GM12878 (cell line): ENCODE measurements around the gene GLB1L. TPM values are rescaled to one million over a fixed set of nuclear protein-coding genes. Genes with fewer than 3 reads are reported as not detected.

Source experiments
- CBX3 ChIP-seq: fragments of 200-600 bp; sonication (generic); IDR thresholded peaks from 2 replicates; pipeline ENCODE4 v1.6.1; 2016; ENCODE audit warnings: low read depth, borderline replicate concordance
- CUX1 ChIP-seq: IDR thresholded peaks from 2 replicates; pipeline ENCODE4 v1.6.1; 2012; ENCODE audit warnings: improper control_type of control experiment, low read depth, low read length; ENCODE audit not compliant: insufficient replicate concordance
- E2F8 ChIP-seq: fragments of 450-650 bp; IDR thresholded peaks from 2 replicates; pipeline ENCODE4 v1.6.1; 2018; ENCODE audit warnings: mild to moderate bottlenecking, low read depth, moderate library complexity; ENCODE audit not compliant: partially characterized antibody
- E4F1 ChIP-seq: fragments of 450-650 bp; IDR thresholded peaks from 2 replicates; pipeline ENCODE4 v1.6.1; 2018; ENCODE audit warnings: borderline replicate concordance, mild to moderate bottlenecking; ENCODE audit not compliant: partially characterized antibody
- HDGF ChIP-seq: fragments of 450-650 bp; IDR thresholded peaks from 2 replicates; pipeline ENCODE4 v1.6.1; 2016; ENCODE audit warnings: antibody characterized with exemption
- KAT2A ChIP-seq: conservative IDR thresholded peaks from 2 replicates; pipeline ENCODE4 v1.6.1; 2011; ENCODE audit warnings: low read depth, low read length; ENCODE audit not compliant: control insufficient read depth
- MEF2A ChIP-seq: IDR thresholded peaks from 2 replicates; pipeline ENCODE4 v1.6.1; 2011; ENCODE audit warnings: low read depth, mild to moderate bottlenecking, low read length, moderate library complexity; ENCODE audit not compliant: insufficient read depth
- MTA3 ChIP-seq: IDR thresholded peaks from 2 replicates; pipeline ENCODE4 v1.6.1; 2012; ENCODE audit warnings: low read length, inconsistent platforms, borderline replicate concordance
- MYB ChIP-seq: fragments of 150-350 bp; IDR thresholded peaks from 2 replicates; pipeline ENCODE4 v1.6.1; 2014; ENCODE audit warnings: mild to moderate bottlenecking, low read depth, low read length, borderline replicate concordance
- POLR2AphosphoS5 ChIP-seq: IDR thresholded peaks from 2 replicates; pipeline ENCODE4 v1.6.1; 2011; ENCODE audit warnings: mild to moderate bottlenecking, low read length, inconsistent platforms
- PRDM15 ChIP-seq: fragments of 450-650 bp; formaldehyde crosslinking; IDR thresholded peaks from 2 replicates; pipeline ENCODE4 v1.4.0; 2020; ENCODE audit warnings: mild to moderate bottlenecking, moderate library complexity
- RCOR1 ChIP-seq: conservative IDR thresholded peaks from 2 replicates; pipeline ENCODE4 v1.6.1; 2012; ENCODE audit warnings: low read depth, low read length, improper control_type of control experiment
- STAT1 ChIP-seq: fragments of 450-650 bp; conservative IDR thresholded peaks from 2 replicates; pipeline ENCODE4 v1.6.1; 2014; ENCODE audit warnings: antibody characterized with exemption, mild to moderate bottlenecking
- STAT3 ChIP-seq: IDR thresholded peaks from 2 replicates; pipeline ENCODE4 v1.6.1; 2011; ENCODE audit warnings: low read depth, low read length, improper control_type of control experiment
- TAF1 ChIP-seq: IDR thresholded peaks from 2 replicates; pipeline ENCODE4 v1.6.1; 2011; ENCODE audit warnings: mild to moderate bottlenecking, low read depth, low read length, borderline replicate concordance
- polyA plus RNA-seq, 11 experiments: library from polyadenylated mRNA; depleted of rRNA in 4 of 11; unstranded in 6 of 11; stranded (reverse) in 5 of 11; fragments of >200 nt; fragmentation: Nextera tagmentation in 4 of 11; fragmentation: Illumina TruSeq in 1 of 11; extraction: Ambion mirVana in 4 of 11; extraction: Trizol in 1 of 11; gene quantifications; 1 replicate in 1 of 11; 2 replicates in 10 of 11; pipeline versions ENCODE4 v1.2.1 to v1.2.3, GENCODE V29; 2011 to 2016; ENCODE audit warnings: inconsistent platforms in 2 of 11, missing spikeins in 2 of 11, low read depth in 1 of 11
- total RNA-seq, 4 experiments: library from RNA; depleted of rRNA in 3 of 4; stranded (reverse); fragments of >200 nt in 3 of 4; fragmentation: Illumina TruSeq in 1 of 4; extraction: Trizol in 1 of 4; gene quantifications; 2 replicates each; pipeline versions ENCODE4 v1.2.1 to v1.2.3, GENCODE V29; 2013 to 2021

Gene GLB1L
- total and polyA plus RNA-seq, 10 of the 15 experiments (the other 5 are each of a cell fraction or from before 2014, with no cell fraction given) = 0.29 to 4.6 (median 2.7) TPM

GRCh38 chr2:219245148-219245898 lies at the start of gene GLB1L, which contains the start of gene STK16 (continued):
- TF ChIP-seq CUX1 (no peak), KAT2A (no peak), MTA3 (no peak), E2F8 (peak; percentile 57), RCOR1 (no peak), STAT3 (no peak), STAT1 (no peak), MEF2A (no peak), POLR2AphosphoS5 (peak; percentile 86), CBX3 (no peak), HDGF (no peak), MYB (no peak), PRDM15 (CRISPR knock-in tag) (no peak), E4F1 (no peak), TAF1 (peak; percentile 69; the same call in 1 of the 2 replicates)
